BE2C (cell line): ENCODE data around the gene LCN1.

Experiments used
- DNase-seq: peaks from one replicate; pipeline ENCODE4 v3.0.0-alpha.2; 2020
- H3K27me3 ChIP-seq: fragments of 250-450 bp; sonication (Bioruptor Pico); 2 replicates; pipeline ENCODE4 v1.5.1; 2020; ENCODE audit warnings: mild to moderate bottlenecking
- H3K36me3 ChIP-seq: fragments of 250-450 bp; sonication (Bioruptor Pico); 2 replicates; pipeline ENCODE4 v1.5.1; 2020; ENCODE audit warnings: mild to moderate bottlenecking
- H3K4me1 ChIP-seq: fragments of 250-450 bp; sonication (Bioruptor Pico); 2 replicates; pipeline ENCODE4 v1.5.1; 2020
- H3K4me3 ChIP-seq: 2 replicates; pipeline ENCODE4 v1.5.1; 2011; ENCODE audit warnings: low read depth, low read length
- H3K9me3 ChIP-seq: fragments of 250-450 bp; sonication (Bioruptor Pico); 2 replicates; pipeline ENCODE4 v1.5.1; 2020
- CTCF ChIP-seq: IDR thresholded peaks from 2 replicates; pipeline ENCODE4 v1.5.1; 2012; ENCODE audit warnings: mild to moderate bottlenecking, low read depth, low read length

The LCN1 gene

GRCh38 chr9:135502873-135503321 lies 18.3 kb upstream of the LCN1 start:
- H3K36me3 ChIP-seq: peaks cover 38% of the 10 kb centered on the region
- DNase-seq: no peak
- no peaks in the 10 kb centered on the region for H3K9me3 ChIP-seq
- TF ChIP-seq CTCF: no peak
- H3K4me3 ChIP-seq: no peak overlapping the region
- H3K27me3 ChIP-seq: no peaks in the 10 kb centered on the region
- no peaks in the 10 kb centered on the region for H3K4me1 ChIP-seq

GRCh38 chr9:135503371-135504261 lies 17.6 kb upstream of the LCN1 start:
- no peak for DNase-seq
- Histone ChIP-seq H3K4me1 (no peaks in the 10 kb centered on the region), H3K36me3 (peaks cover 38% of the 10 kb centered on the region), H3K27me3 (no peaks in the 10 kb centered on the region), H3K9me3 (no peaks in the 10 kb centered on the region), H3K4me3 (no peak overlapping the region)
- TF ChIP-seq CTCF: no peak

GRCh38 chr9:135504262-135505243 lies 16.7 kb upstream of the LCN1 start:
- peak; percentile 84 for DNase-seq
- Histone ChIP-seq H3K36me3 (peaks cover 38% of the 10 kb centered on the region), H3K27me3 (no peaks in the 10 kb centered on the region), H3K4me3 (no peak overlapping the region), H3K4me1 (no peaks in the 10 kb centered on the region), H3K9me3 (no peaks in the 10 kb centered on the region)
- TF ChIP-seq CTCF: peak; percentile 75

GRCh38 chr9:135505406-135506187 lies 15.6 kb upstream of the LCN1 start:
- Histone ChIP-seq H3K9me3 (no peaks in the 10 kb centered on the region), H3K27me3 (no peaks in the 10 kb centered on the region), H3K4me1 (no peaks in the 10 kb centered on the region), H3K4me3 (no peak overlapping the region), H3K36me3 (peaks cover 38% of the 10 kb centered on the region)
- DNase-seq: no peak
- no peak for TF ChIP-seq CTCF

GRCh38 chr9:135506327-135507103 lies 14.7 kb upstream of the LCN1 start:
- no peak for DNase-seq
- H3K36me3 ChIP-seq: peaks cover 38% of the 10 kb centered on the region
- no peak for TF ChIP-seq CTCF
- no peaks in the 10 kb centered on the region for H3K9me3 ChIP-seq
- no peaks in the 10 kb centered on the region for H3K4me1 ChIP-seq
- no peaks in the 10 kb centered on the region for H3K27me3 ChIP-seq
- H3K4me3 ChIP-seq: no peak overlapping the region
